ENCODE data around the gene KRTAP5-9.

- no peak for TF ChIP-seq CTCF (optimal IDR thresholded peaks at IDR 0.05 in 1 of 3, IDR thresholded peaks at IDR 0.05 in 1 of 3, conservative IDR thresholded peaks at IDR 0.05 in 1 of 3; ENCODE audit: extremely low read depth in 1 of 3, insufficient read depth in 2 of 3, low read length in 3 of 3)
- no peak for TF ChIP-seq EZH2 (IDR thresholded peaks at IDR 0.05; ENCODE audit: low read length)
These were observed 41.1 kb upstream of the KRTAP5-9 start for GRCh38 chr11:71507102-71507501.

Data from keratinocyte (primary cell).